Measurements from ENCODE around the gene MYL3.

- TF ChIP-seq CEBPB (IDR thresholded peaks at IDR 0.05; ENCODE audit: low read depth, low read length) (no peak), POLR2A (IDR thresholded peaks at IDR 0.05; ENCODE audit: low read depth, low read length) (no peak), MAZ (IDR thresholded peaks at IDR 0.05; ENCODE audit: borderline replicate concordance, low read depth, low read length) (no peak), CTCF (conservative IDR thresholded peaks at IDR 0.05; ENCODE audit: low read depth, low read length) (no peak), BHLHE40 (IDR thresholded peaks at IDR 0.05; ENCODE audit: low read depth, low read length) (no peak), RAD21 (IDR thresholded peaks at IDR 0.05; ENCODE audit: low read length) (no peak), MXI1 (IDR thresholded peaks at IDR 0.05; ENCODE audit: borderline replicate concordance, low read depth, low read length) (no peak), RFX5 (IDR thresholded peaks at IDR 0.05; ENCODE audit: low read depth, low read length) (no peak), MAFK (IDR thresholded peaks at IDR 0.05; ENCODE audit: low read depth, low read length) (no peak), ELK1 (IDR thresholded peaks at IDR 0.05; ENCODE audit: borderline replicate concordance, low read depth, low read length) (no peak), NFE2L2 (IDR thresholded peaks at IDR 0.05; ENCODE audit: low read depth, low read length) (no peak), USF2 (IDR thresholded peaks at IDR 0.05; ENCODE audit: low read depth, low read length) (no peak), SMC3 (IDR thresholded peaks at IDR 0.05; ENCODE audit: low read depth, low read length) (no peak)
These were observed 6.2 kb upstream of the MYL3 start for GRCh38 chr3:46869440-46869839.
